HepG2 (cell line): Measurements from ENCODE around the gene FAS. TPM values are rescaled to one million over a fixed set of nuclear protein-coding genes. Genes with fewer than 3 reads are reported as not detected.

Experiments used
- ATAC-seq: fragments of 200-7000 bp; cut with Tn5 transposase; 3 replicates; pipeline ENCODE4 v1.9.1; 2020; ENCODE audit warnings: mild to moderate bottlenecking, moderate library complexity
- BruUV-seq: library from RNA; stranded (reverse); fragments of 400-500 nt; replicated peaks from 2 replicates; lab custom pipeline; 2021; lab: Mats Ljungman, UMichigan
- CTCF ChIA-PET: fragments of 300-600 bp; formaldehyde crosslinking; extraction: SDS; loops from one replicate; lab custom pipeline; 2021; ENCODE audit warnings: low total read pairs, inconsistent platforms, low intra/inter-chr PET ratio; lab: Yijun Ruan, JAX
- POLR2A ChIA-PET: fragments of 350-600 bp; sonication (Branson Sonifier 250); formaldehyde crosslinking; loops from one replicate; lab custom pipeline; 2020; ENCODE audit warnings: antibody characterized with exemption, inconsistent platforms; lab: Yijun Ruan, JAX
- DNase-seq: peaks from one replicate; pipeline ENCODE4 v3.0.0-alpha.2; 2015; ENCODE audit warnings: low spot score
- FAIRE-seq: peaks from 3 replicates; lab custom pipeline; 2011; peaks lifted over from hg19 to GRCh38; lab: Jason Lieb, UNC
- H2AFZ ChIP-seq: one replicate; pipeline ENCODE4 v1.6.1; 2011; ENCODE audit warnings: low read length, inconsistent platforms
- H3K27ac ChIP-seq: fragments of 300-600 bp; 3 replicates; pipeline ENCODE4 v1.8.0; 2011; ENCODE audit warnings: mixed run types, mild to moderate bottlenecking, mixed read lengths, low read length, inconsistent platforms; ENCODE audit not compliant: insufficient read depth; ENCODE audit errors: extremely low read length
- H3K27me3 ChIP-seq, 2 experiments: fragments of 200-600 bp in 1 of 2; 2 replicates in 1 of 2; 3 replicates in 1 of 2; pipeline versions ENCODE4 v1.6.0 to v1.8.0; 2011; ENCODE audit warnings: low read length in 2 of 2, mild to moderate bottlenecking in 2 of 2, moderate library complexity in 2 of 2, inconsistent platforms in 1 of 2; ENCODE audit not compliant: insufficient read depth in 2 of 2, control insufficient read depth in 1 of 2
- H3K36me3 ChIP-seq, 2 experiments: fragments of 200-600 bp in 1 of 2; replicated peaks in 1 of 2; 2 replicates in 1 of 2; 3 replicates in 1 of 2; pipeline versions ENCODE4 v1.5.1 to v1.8.0; 2011; ENCODE audit warnings: low read length in 2 of 2, inconsistent platforms in 1 of 2; ENCODE audit not compliant: insufficient read depth in 2 of 2, control insufficient read depth in 1 of 2
- H3K4me1 ChIP-seq: 2 replicates; pipeline ENCODE4 v1.5.1; 2012; ENCODE audit warnings: low read length, inconsistent platforms; ENCODE audit not compliant: insufficient read depth
- H3K4me2 ChIP-seq: 2 replicates; pipeline ENCODE4 v1.6.0; 2011; ENCODE audit warnings: low read depth, low read length, inconsistent platforms
- H3K4me3 ChIP-seq, 3 experiments: fragments of 200-600 bp in 1 of 3; sonication (generic), shearing (Covaris generic) in 1 of 3; replicated peaks in 1 of 3; 2 replicates each; pipeline ENCODE4 v1.5.1; 2011 to 2016; ENCODE audit warnings: low read length in 3 of 3, inconsistent platforms in 2 of 3, low read depth in 2 of 3, mild to moderate bottlenecking in 2 of 3, control low read depth in 1 of 3, mixed read lengths in 1 of 3; ENCODE audit not compliant: insufficient read depth in 1 of 3
- H3K79me2 ChIP-seq: one replicate; pipeline ENCODE4 v1.6.1; 2011; ENCODE audit warnings: low read length, inconsistent platforms; ENCODE audit not compliant: insufficient read depth
- H3K9ac ChIP-seq: 2 replicates; pipeline ENCODE4 v1.6.0; 2011; ENCODE audit warnings: mild to moderate bottlenecking, low read depth, low read length, inconsistent platforms; ENCODE audit not compliant: insufficient read depth
- H3K9me3 ChIP-seq: 2 replicates; pipeline ENCODE4 v1.5.1; 2012; ENCODE audit warnings: mild to moderate bottlenecking, low read length
- H4K20me1 ChIP-seq: 2 replicates; pipeline ENCODE4 v1.6.0; 2011; ENCODE audit warnings: inconsistent platforms, mild to moderate bottlenecking, low read length, moderate library complexity; ENCODE audit not compliant: insufficient read depth
- AFF4 ChIP-seq: sonication (generic); formaldehyde crosslinking; IDR thresholded peaks from 2 replicates; pipeline ENCODE4 v1.4.0; 2020; ENCODE audit warnings: missing genetic modification reagents
- ASH2L ChIP-seq: fragments of 300-600, 200-600 bp; sonication (generic); IDR thresholded peaks from 2 replicates; pipeline ENCODE4 v1.7.0; 2017; ENCODE audit warnings: low read depth, mild to moderate bottlenecking, moderate library complexity, mixed read lengths, low read length; ENCODE audit not compliant: insufficient read length
- GMEB2 ChIP-seq: IDR thresholded peaks from 2 replicates; pipeline ENCODE4 v1.6.1; 2016; ENCODE audit warnings: missing biosample characterization, missing genetic modification reagents, low read depth
- MAFF ChIP-seq: IDR thresholded peaks from 2 replicates; pipeline ENCODE4 v1.6.1; 2011; ENCODE audit warnings: low read depth, low read length, improper control_type of control experiment
- MAFK ChIP-seq, 2 experiments: IDR thresholded peaks in 1 of 2; conservative IDR thresholded peaks in 1 of 2; 2 replicates each; pipeline ENCODE4 v1.6.1; 2011; ENCODE audit warnings: improper control_type of control experiment in 2 of 2, low read length in 2 of 2
- MIXL1 ChIP-seq: IDR thresholded peaks from 2 replicates; pipeline ENCODE4 v1.6.1; 2016
- MYPOP ChIP-seq: sonication (generic); formaldehyde crosslinking; IDR thresholded peaks from 2 replicates; pipeline ENCODE4 v1.8.1; 2023; ENCODE audit warnings: mild to moderate bottlenecking, moderate library complexity, missing genetic modification reagents
- NR3C1 ChIP-seq: sonication (generic); formaldehyde crosslinking; IDR thresholded peaks from 2 replicates; pipeline ENCODE4 v1.4.0; 2020; ENCODE audit warnings: missing genetic modification reagents
- POLR2AphosphoS5 ChIP-seq: IDR thresholded peaks from 2 replicates; pipeline ENCODE4 v1.6.1; 2012; ENCODE audit warnings: low read depth, low read length
- RFX3 ChIP-seq: IDR thresholded peaks from 2 replicates; pipeline ENCODE4 v1.6.1; 2016; ENCODE audit warnings: missing biosample characterization, missing genetic modification reagents
- SRF ChIP-seq: IDR thresholded peaks from 2 replicates; pipeline ENCODE4 v1.6.1; 2011; ENCODE audit warnings: mild to moderate bottlenecking, low read depth, low read length, moderate library complexity
- ZNF224 ChIP-seq: sonication (generic); formaldehyde crosslinking; IDR thresholded peaks from 2 replicates; pipeline ENCODE4 v1.5.0; 2020; ENCODE audit warnings: mild to moderate bottlenecking, missing genetic modification reagents
- ZNF382 ChIP-seq: sonication (generic); formaldehyde crosslinking; IDR thresholded peaks from 2 replicates; pipeline ENCODE4 v1.5.0; 2020; ENCODE audit warnings: missing genetic modification reagents, mild to moderate bottlenecking, borderline replicate concordance
- ZSCAN9 ChIP-seq: IDR thresholded peaks from 2 replicates; pipeline ENCODE4 v1.6.1; 2016; ENCODE audit warnings: borderline replicate concordance
- WGBS: methylation state at CpG from one replicate; pipeline ENCODE4 v1.1.6; 2017; ENCODE audit warnings: low lambda C conversion rate; 5-methylcytosine and 5-hydroxymethylcytosine counted together
- in situ Hi-C: cut with HindIII; loops from 2 replicates; pipeline ENCODE4 v1.10.0; 2017; ENCODE audit warnings: low pct_unique_long_range_greater_than_20kb; ENCODE audit not compliant: extremely low pct_ligation_motif_present
- intact Hi-C: fragments of 100-400 bp; cut with micrococcal nuclease; formaldehyde crosslinking; loops from one replicate; pipeline ENCODE4 v1.10.0; 2022; ENCODE audit not compliant: unreplicated experiment
- polyA plus RNA-seq, 8 experiments: library from polyadenylated mRNA; depleted of rRNA in 3 of 8; stranded (reverse) in 7 of 8; unstranded in 1 of 8; fragments of >200 nt; fragmentation: Illumina TruSeq in 4 of 8; extraction: Trizol in 4 of 8; gene quantifications; 2 replicates each; pipeline versions ENCODE4 v1.2.1 to v1.2.3, GENCODE V29; 2011 to 2016; ENCODE audit warnings: low read depth in 4 of 8, missing spikeins in 1 of 8, mixed read lengths in 1 of 8; ENCODE audit not compliant: insufficient read depth in 1 of 8
- total RNA-seq, 5 experiments: library from RNA; depleted of rRNA; stranded (reverse); fragments of >200 nt; fragmentation: Illumina TruSeq; extraction: Trizol; gene quantifications; 2 replicates each; pipeline ENCODE4 v1.2.3, GENCODE V29; 2016; ENCODE audit warnings: low read depth in 1 of 5

FAS gene
- total and polyA plus RNA-seq, 2 of the 13 experiments (the other 11 are each of a cell fraction or from before 2014, with no cell fraction given), result 5.9 to 17.9 TPM

- ChIA-PET CTCF (no interaction called here), POLR2A (interaction anchor here (2.1 kb wide), 1 partner anchor 15 kb away, joined by 5 read pairs; the partner anchor contains the start of gene FAS)
- H3K36me3 ChIP-seq, result no peaks in the 10 kb centered on the region
- H3K27ac ChIP-seq, result no peak overlapping the region
- peak overlapping the region; percentile 24 for H2AFZ ChIP-seq
- DNase-seq, result no peak
- H3K9me3 ChIP-seq, result no peaks in the 10 kb centered on the region
- no peak for FAIRE-seq
- H3K4me1 ChIP-seq, result peaks cover 17% of the 10 kb centered on the region
- H3K9ac ChIP-seq, result no peak overlapping the region
- intact Hi-C loops (no loop called here), in situ Hi-C loops (no loop called here)
- peak overlapping the region in 2 of 3 experiments; percentile 49 to 53; a peak in 3 of 6 replicates for H3K4me3 ChIP-seq
- H3K79me2 ChIP-seq, result no peaks in the 10 kb centered on the region
- H3K27me3 ChIP-seq, result no peaks in the 10 kb centered on the region
- H3K4me2 ChIP-seq, result peak overlapping the region; percentile 50
- WGBS, result 92% methylated on average over 3 of the region's 3 CpGs
- BruUV-seq, result no TSS peak
- no peak; the same call in 2 of the 3 replicates for ATAC-seq
- no peaks in the 10 kb centered on the region for H4K20me1 ChIP-seq
- TF ChIP-seq ASH2L, result peak; percentile 0
- TF ChIP-seq MAFK (conservative IDR thresholded peaks at IDR 0.05 in 1 of 2, IDR thresholded peaks at IDR 0.05 in 1 of 2; ENCODE audit: low read length in 2 of 2), result no peak
These were observed 15.2 kb upstream of the FAS start for GRCh38 chr10:88975377-88975720.

- H3K4me2 ChIP-seq, result no peak overlapping the region
- no peak overlapping the region for H3K4me3 ChIP-seq
- BruUV-seq, result no TSS peak
- WGBS, result 98% methylated on average over 2 of the region's 2 CpGs
- no peaks in the 10 kb centered on the region for H3K27me3 ChIP-seq
- intact Hi-C loops (no loop called here), in situ Hi-C loops (no loop called here)
- no peak overlapping the region for H3K27ac ChIP-seq
- H3K36me3 ChIP-seq, result no peaks in the 10 kb centered on the region
- no peaks in the 10 kb centered on the region for H3K79me2 ChIP-seq
- POLR2A ChIA-PET, result no interaction called here
- FAIRE-seq, result no peak
- H4K20me1 ChIP-seq, result no peaks in the 10 kb centered on the region
- H2AFZ ChIP-seq, result no peak overlapping the region
- CTCF ChIA-PET, result no interaction called here
- ATAC-seq, result no peak
- no peak for DNase-seq
- H3K9ac ChIP-seq, result no peak overlapping the region
- no peaks in the 10 kb centered on the region for H3K9me3 ChIP-seq
- H3K4me1 ChIP-seq, result peaks cover 27% of the 10 kb centered on the region
- TF ChIP-seq ZNF382 (no peak), AFF4 (no peak), MYPOP (CRISPR knock-in tag) (no peak), NR3C1 (CRISPR knock-in tag) (no peak), ZSCAN9 (CRISPR knock-in tag) (no peak), ZNF224 (CRISPR knock-in tag) (no peak), SRF (no peak), MAFF (no peak), MIXL1 (CRISPR knock-in tag) (no peak), GMEB2 (CRISPR knock-in tag) (no peak), POLR2AphosphoS5 (no peak), RFX3 (no peak)
These were observed 12.1 kb upstream of the FAS start for GRCh38 chr10:88978463-88978862.
